Gastroesophageal sphincter (tissue), 3 donors: ENCODE data around the gene SPATC1L.
A peak's percentile ranks its signal among the peaks of the same experiment; 100 is the strongest.

Experiments
- CTCF ChIP-seq, 4 experiments: fragments of 200-600 bp in 2 of 4; fragments of 450-650 bp in 2 of 4; sonication (generic) in 1 of 4; IDR thresholded peaks; one replicate each; pipeline ENCODE4 v1.5.1; 2017 to 2019; ENCODE audit warnings: antibody characterized with exemption in 4 of 4, mild to moderate bottlenecking in 2 of 4, moderate library complexity in 2 of 4
- POLR2A ChIP-seq, 2 donors: fragments of 450-650 bp; IDR thresholded peaks; one replicate each; pipeline ENCODE4 v1.6.1; 2017; ENCODE audit warnings: antibody characterized with exemption in 2 of 2, mild to moderate bottlenecking in 2 of 2, moderate library complexity in 1 of 2
- POLR2AphosphoS5 ChIP-seq: sonication (generic); formaldehyde crosslinking; IDR thresholded peaks from one replicate; pipeline ENCODE4 v1.6.1; 2017; ENCODE audit warnings: antibody characterized with exemption

- no peak for TF ChIP-seq CTCF (IDR thresholded peaks at IDR 0.05)
- no peak for TF ChIP-seq POLR2A (IDR thresholded peaks at IDR 0.05)
- peak; percentile 13 for TF ChIP-seq POLR2AphosphoS5
Observed at GRCh38 chr21:46188226-46189212, 4.3 kb upstream of the SPATC1L start.
